Tibial artery (tissue), 4 donors: ENCODE data around the gene GPR27.
A peak's percentile ranks its signal among the peaks of the same experiment; 100 is the strongest.

Experiments
- DNase-seq, 2 donors: peaks; one replicate each; pipeline ENCODE4 v3.0.0-alpha.2; 2019
- H3K27ac ChIP-seq, 2 donors: fragments of 200-600 bp; sonication (generic) in 1 of 2; 1 replicate in 1 of 2; 2 replicates in 1 of 2; pipeline ENCODE4 v1.5.1; 2018 to 2019; ENCODE audit warnings: mild to moderate bottlenecking in 1 of 2
- H3K27me3 ChIP-seq, 2 donors: fragments of 200-600 bp; sonication (generic) in 1 of 2; one replicate each; pipeline versions ENCODE4 v1.5.1 to v1.6.0; 2016 to 2019
- H3K36me3 ChIP-seq, 3 donors: fragments of 200-600 bp; sonication (generic) in 2 of 3; one replicate each; pipeline ENCODE4 v1.5.1; 2016 to 2019; ENCODE audit warnings: mild to moderate bottlenecking in 2 of 3
- H3K4me1 ChIP-seq, 4 donors: fragments of 200-600 bp; sonication (generic) in 2 of 4; 1 replicate in 3 of 4; 2 replicates in 1 of 4; pipeline ENCODE4 v1.5.1; 2016 to 2019
- H3K4me3 ChIP-seq, 2 donors: fragments of 200-600 bp; sonication (generic) in 1 of 2; 1 replicate in 1 of 2; 2 replicates in 1 of 2; pipeline ENCODE4 v1.5.1; 2018 to 2019; ENCODE audit warnings: mild to moderate bottlenecking in 2 of 2
- H3K9me3 ChIP-seq, 3 donors: fragments of 200-600 bp; sonication (generic) in 1 of 3; one replicate each; pipeline ENCODE4 v1.5.1; 2016 to 2019
- CTCF ChIP-seq, 2 experiments: fragments of 200-600 bp in 1 of 2; fragments of 450-650 bp in 1 of 2; IDR thresholded peaks; one replicate each; pipeline ENCODE4 v1.5.1; 2017 to 2019; ENCODE audit warnings: antibody characterized with exemption in 2 of 2, mild to moderate bottlenecking in 1 of 2, moderate library complexity in 1 of 2
- intact Hi-C: fragments of 100-400 bp; cut with DNase I; formaldehyde crosslinking; loops from one replicate; pipeline ENCODE4 v1.15.0; 2023; ENCODE audit warnings: low total_unique reads

The GPR27 gene

GRCh38 chr3:71752831-71753700 lies 589 bp upstream of the GPR27 start:
- Histone ChIP-seq H3K27me3 (peaks cover 0 to 35% of the 10 kb centered on the region in 2 donors), H3K27ac (no peak overlapping the region)
- no peak for DNase-seq

DNA sequence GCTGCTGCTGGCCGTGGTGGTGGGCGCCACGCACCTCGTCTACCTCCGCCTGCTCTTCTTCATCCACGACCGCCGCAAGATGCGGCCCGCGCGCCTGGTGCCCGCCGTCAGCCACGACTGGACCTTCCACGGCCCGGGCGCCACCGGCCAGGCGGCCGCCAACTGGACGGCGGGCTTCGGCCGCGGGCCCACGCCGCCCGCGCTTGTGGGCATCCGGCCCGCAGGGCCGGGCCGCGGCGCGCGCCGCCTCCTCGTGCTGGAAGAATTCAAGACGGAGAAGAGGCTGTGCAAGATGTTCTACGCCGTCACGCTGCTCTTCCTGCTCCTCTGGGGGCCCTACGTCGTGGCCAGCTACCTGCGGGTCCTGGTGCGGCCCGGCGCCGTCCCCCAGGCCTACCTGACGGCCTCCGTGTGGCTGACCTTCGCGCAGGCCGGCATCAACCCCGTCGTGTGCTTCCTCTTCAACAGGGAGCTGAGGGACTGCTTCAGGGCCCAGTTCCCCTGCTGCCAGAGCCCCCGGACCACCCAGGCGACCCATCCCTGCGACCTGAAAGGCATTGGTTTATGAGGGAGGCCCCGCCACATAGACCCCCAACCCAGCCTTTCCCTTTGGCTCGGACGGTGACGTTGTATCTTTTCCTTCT lies 1.1 kb downstream of the GPR27 start:
- peak overlapping the region; percentile 51 to 57 for H3K4me3 ChIP-seq
- peaks cover 0 to 35% of the 10 kb centered on the region in 2 donors for H3K27me3 ChIP-seq
- H3K4me1 ChIP-seq = peaks cover 0 to 18% (median 7%) of the 10 kb centered on the region in 4 donors
- TF ChIP-seq CTCF (IDR thresholded peaks at IDR 0.05) = no peak
- H3K9me3 ChIP-seq = no peaks in the 10 kb centered on the region
- DNase-seq = no peak
- H3K36me3 ChIP-seq = no peaks in the 10 kb centered on the region
- intact Hi-C loops = no loop called here
- no peak overlapping the region for H3K27ac ChIP-seq

More at GRCh38 chr3:71752831-71753700, 589 bp upstream of the GPR27 start:
- H3K4me1 ChIP-seq = peaks cover 0 to 18% (median 7%) of the 10 kb centered on the region in 4 donors
- H3K4me3 ChIP-seq = peak overlapping the region; percentile 51 to 57
- intact Hi-C loops = no loop called here
- H3K36me3 ChIP-seq = no peaks in the 10 kb centered on the region
- no peaks in the 10 kb centered on the region for H3K9me3 ChIP-seq
- TF ChIP-seq CTCF (IDR thresholded peaks at IDR 0.05) = no peak

DNA sequence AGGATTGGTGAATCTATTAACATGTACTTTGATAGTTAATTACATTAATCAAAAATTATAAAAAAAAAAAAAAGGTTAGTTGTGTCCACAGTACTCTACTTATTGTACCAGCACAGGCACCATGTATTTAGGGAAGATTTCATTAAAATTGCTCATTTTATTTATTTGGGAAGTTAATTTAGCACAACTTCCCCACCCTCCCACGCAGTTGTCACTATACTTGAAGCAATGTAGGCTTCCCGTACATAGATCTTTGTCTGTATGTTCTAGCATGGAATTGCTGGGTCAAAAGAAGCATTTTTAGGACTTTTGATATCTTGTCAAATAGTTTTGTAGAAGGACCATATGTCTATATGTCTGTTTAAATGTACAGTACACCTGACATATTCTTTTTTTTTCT lies 4.4 kb downstream of the GPR27 start:
- TF ChIP-seq CTCF (IDR thresholded peaks at IDR 0.05) = no peak
- Histone ChIP-seq H3K4me3 (no peak overlapping the region), H3K4me1 (peaks cover 0 to 14% (median 5%) of the 10 kb centered on the region in 4 donors), H3K9me3 (no peaks in the 10 kb centered on the region), H3K27ac (no peak overlapping the region), H3K27me3 (peaks cover 0 to 41% of the 10 kb centered on the region in 2 donors), H3K36me3 (no peaks in the 10 kb centered on the region)
- DNase-seq = no peak
- intact Hi-C loops = no loop called here

GRCh38 chr3:71759401-71759800 lies 5.7 kb downstream of the GPR27 start:
- peaks cover 0 to 9% (median 2%) of the 10 kb centered on the region in 4 donors for H3K4me1 ChIP-seq
- DNase-seq = no peak
- H3K9me3 ChIP-seq = no peaks in the 10 kb centered on the region
- no peak for TF ChIP-seq CTCF (IDR thresholded peaks at IDR 0.05)
- no peak overlapping the region for H3K4me3 ChIP-seq
- intact Hi-C loops = no loop called here
- H3K36me3 ChIP-seq = no peaks in the 10 kb centered on the region
- H3K27ac ChIP-seq = no peak overlapping the region
- H3K27me3 ChIP-seq = peaks cover 0 to 40% of the 10 kb centered on the region in 2 donors

- intact Hi-C loops = no loop called here
- Histone ChIP-seq H3K4me1 (peaks cover 0 to 1% (median 0%) of the 10 kb centered on the region in 4 donors), H3K27ac (no peak overlapping the region), H3K4me3 (no peak overlapping the region), H3K9me3 (no peaks in the 10 kb centered on the region), H3K27me3 (peaks cover 0 to 40% of the 10 kb centered on the region in 2 donors), H3K36me3 (no peaks in the 10 kb centered on the region)
- no peak for TF ChIP-seq CTCF (IDR thresholded peaks at IDR 0.05)
- no peak for DNase-seq
These were observed 6.5 kb downstream of the GPR27 start for GRCh38 chr3:71760140-71760539.
